Stimulated activated CD8-positive, alpha-beta memory T cell treated with anti-CD3 and anti-CD28 coated beads, Interleukin-7, amount 100 ng/mL, for 1 hour (primary cell): ENCODE results near the gene AACS.

Source experiments
- DNase-seq, 2 donors: peaks; one replicate each; pipeline ENCODE4 v3.0.0-alpha.2; 2020; ENCODE audit warnings: low read depth in 2 of 2

The AACS gene

GRCh38 chr12:125185740-125186470, 120.7 kb downstream of the AACS start, which contains the start of gene TMEM132B:
Gene TMEM132B (plus strand): TSS chr12:125186386.
- DNase-seq: no peak

- no peak for DNase-seq
Measured at GRCh38 chr12:125186471-125187147, 121.4 kb downstream of the AACS start.

- no peak for DNase-seq
Measured at GRCh38 chr12:125187148-125187745, 122.0 kb downstream of the AACS start.

GRCh38 chr12:125187780-125188741, 122.8 kb downstream of the AACS start:
- DNase-seq: no peak

GRCh38 chr12:125189015-125189414, 123.8 kb downstream of the AACS start:
- DNase-seq: no peak

GRCh38 chr12:125189502-125189901, 124.3 kb downstream of the AACS start:
- DNase-seq: no peak

DNA sequence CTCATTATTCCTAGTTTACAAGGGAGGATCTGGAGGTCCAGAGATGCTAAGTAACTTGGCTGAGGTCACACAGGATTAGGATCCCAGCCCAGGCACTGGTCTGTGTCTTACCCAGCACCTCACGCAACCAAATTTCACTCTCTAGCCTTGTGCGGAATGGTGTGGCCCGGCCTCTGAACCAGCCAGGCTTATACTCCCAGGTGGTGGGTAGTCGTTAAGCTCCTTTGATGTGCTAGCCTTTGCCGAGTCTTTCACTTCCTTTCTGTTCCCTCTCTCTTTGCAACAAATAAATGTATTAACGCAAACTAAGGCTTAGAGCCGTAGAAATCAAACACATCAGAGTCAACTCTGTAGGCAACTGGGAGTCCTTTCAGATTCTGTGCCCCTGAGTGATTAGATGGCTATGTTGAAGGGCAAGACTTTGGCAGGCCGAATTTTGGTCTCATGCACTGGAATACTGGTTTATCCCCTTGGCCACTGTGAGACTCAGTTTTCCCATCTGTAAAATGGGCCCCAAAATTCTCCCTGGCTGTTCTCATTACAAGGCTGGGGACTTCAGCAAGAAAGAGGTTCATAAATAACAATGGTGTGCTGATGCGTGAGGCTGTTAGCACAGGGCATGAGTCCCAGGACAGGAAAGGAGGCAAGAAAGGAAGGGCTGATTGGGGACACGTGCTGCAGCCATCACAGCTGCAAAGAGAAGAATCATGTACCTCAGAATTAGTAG, 126.3 kb downstream of the AACS start:
- DNase-seq: no peak

DNA sequence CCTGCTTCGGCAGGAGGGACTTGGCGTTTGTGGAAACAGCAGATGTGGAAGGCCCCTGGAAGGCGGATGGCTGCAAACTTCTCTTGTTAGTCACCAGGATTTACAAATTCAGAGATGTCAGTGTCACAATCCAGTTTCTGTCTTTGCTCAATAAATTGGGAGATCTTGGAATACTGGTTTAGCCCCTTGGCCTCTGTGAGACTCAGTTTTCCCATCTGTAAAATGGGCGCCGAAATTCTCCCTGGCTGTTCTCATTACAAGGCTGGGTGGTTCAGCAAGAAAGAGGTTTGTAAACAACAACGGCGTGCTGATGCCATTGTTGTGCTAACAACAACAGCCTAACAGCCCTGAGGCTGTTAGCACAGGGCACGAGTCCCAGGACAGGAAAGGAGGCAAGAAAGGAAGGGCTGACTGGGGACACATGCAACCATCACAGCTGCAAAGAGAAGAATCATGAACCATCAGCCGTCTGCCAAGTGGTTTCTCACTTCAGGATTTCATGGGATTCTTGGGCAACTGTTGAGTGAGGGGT, 127.5 kb downstream of the AACS start:
- no peak for DNase-seq
